Cardiac septum (tissue), 1 donor: ENCODE results near the gene OOEP. TPM values are rescaled to one million over a fixed set of nuclear protein-coding genes. Genes with fewer than 3 reads are reported as not detected.

ENCODE experiments used
- total RNA-seq: library from RNA; stranded (reverse); fragmentation: NEBNext Ultra II Directional; extraction: Animal tissue kit (Norgen Biotek cat#: 25700); gene quantifications from one replicate; pipeline ENCODE4 v1.2.1, GENCODE V29; 2021
- donor health status: DM: no; HTN: no; CAD: no.

Gene OOEP
- total RNA-seq, 1 donor from 2014 or later: not detected

Other genes with a start within 250 kb of the OOEP start
- gene KHDC1L, start 144.4 kb downstream of the OOEP start, total RNA-seq: not detected
- gene KHDC1, start 106.7 kb downstream of the OOEP start, total RNA-seq: 1.1 TPM
- gene DPPA5, start 15.6 kb downstream of the OOEP start, total RNA-seq: not detected
- gene KHDC3L, start 7.2 kb downstream of the OOEP start, total RNA-seq: not detected
- gene DDX43, start 24.9 kb upstream of the OOEP start, total RNA-seq: not detected
- 2.0 TPM for gene CGAS, start 82.4 kb upstream of the OOEP start, total RNA-seq
- 20.7 TPM for gene MTO1, start 91.8 kb upstream of the OOEP start, total RNA-seq
- 2,432 TPM for gene EEF1A1, start 151.1 kb upstream of the OOEP start, total RNA-seq